Neural cell (in vitro differentiated cells): ENCODE measurements around the gene CABP1. TPM values are rescaled to one million over a fixed set of nuclear protein-coding genes. Genes with fewer than 3 reads are reported as not detected.

Experiments used
- H2AFZ ChIP-seq: fragments of 200-600, 300-800 bp; sonication (generic), shearing (Covaris generic); 2 replicates; pipeline ENCODE4 v1.6.0; 2014; ENCODE audit warnings: low read depth, mild to moderate bottlenecking, antibody characterized with exemption, low read length, moderate library complexity
- H3F3A ChIP-seq: fragments of 200-600 bp; shearing (Covaris generic); 2 replicates; pipeline ENCODE4 v1.6.1; 2016; ENCODE audit warnings: mild to moderate bottlenecking, moderate library complexity, mixed read lengths, antibody characterized with exemption, low read length; ENCODE audit not compliant: insufficient read depth, poor library complexity, severe bottlenecking
- H3K27ac ChIP-seq: fragments of 200-600, 300-800 bp; sonication (generic), shearing (Covaris generic); 2 replicates; pipeline ENCODE4 v1.5.1; 2014; ENCODE audit warnings: mild to moderate bottlenecking, low read length, moderate library complexity
- H3K27me3 ChIP-seq: fragments of 300-800, 200-600 bp; sonication (generic), shearing (Covaris generic); 2 replicates; pipeline ENCODE4 v1.6.0; 2014; ENCODE audit warnings: mild to moderate bottlenecking, low read depth, low read length, moderate library complexity; ENCODE audit not compliant: insufficient read depth
- H3K36me3 ChIP-seq: fragments of 300-800, 200-600 bp; sonication (generic), shearing (Covaris generic); 2 replicates; pipeline ENCODE4 v1.5.1; 2014; ENCODE audit warnings: mild to moderate bottlenecking, antibody characterized with exemption, low read length, moderate library complexity; ENCODE audit not compliant: insufficient read depth
- H3K4me2 ChIP-seq: fragments of 300-800, 200-600 bp; sonication (generic), shearing (Covaris generic); 2 replicates; pipeline ENCODE4 v1.6.0; 2014; ENCODE audit warnings: mild to moderate bottlenecking, low read length
- H3K4me3 ChIP-seq: fragments of 300-800, 200-600 bp; sonication (generic), shearing (Covaris generic); 2 replicates; pipeline ENCODE4 v1.5.1; 2014; ENCODE audit warnings: mild to moderate bottlenecking, low read length, moderate library complexity
- H3K79me2 ChIP-seq: fragments of 200-600 bp; shearing (Covaris generic); replicated peaks from 2 replicates; pipeline ENCODE4 v1.6.0; 2014; ENCODE audit warnings: mild to moderate bottlenecking, low read length, moderate library complexity; ENCODE audit not compliant: insufficient read depth
- H3K9ac ChIP-seq: fragments of 300-800, 200-600 bp; sonication (generic), shearing (Covaris generic); 2 replicates; pipeline ENCODE4 v1.6.1; 2016; ENCODE audit warnings: mild to moderate bottlenecking, low read length, mixed read lengths
- H3K9me2 ChIP-seq: fragments of 200-600 bp; shearing (Covaris generic); 2 replicates; pipeline ENCODE4 v1.6.1; 2016; ENCODE audit warnings: mild to moderate bottlenecking, low read length, mixed read lengths; ENCODE audit not compliant: insufficient read depth
- H3K9me3 ChIP-seq: fragments of 200-600, 300-800 bp; sonication (generic), shearing (Covaris generic); 2 replicates; pipeline ENCODE4 v1.6.1; 2016; ENCODE audit warnings: mild to moderate bottlenecking, mixed run types, low read length, moderate library complexity, mixed read lengths
- H4K20me1 ChIP-seq: fragments of 200-600 bp; shearing (Covaris generic); 2 replicates; pipeline ENCODE4 v1.6.1; 2016; ENCODE audit warnings: mild to moderate bottlenecking, mixed run types; ENCODE audit not compliant: insufficient read depth
- EP300 ChIP-seq: fragments of 450-650 bp; conservative IDR thresholded peaks from 2 replicates; pipeline ENCODE4 v1.6.1; 2014; ENCODE audit warnings: antibody characterized with exemption, mild to moderate bottlenecking, moderate library complexity; ENCODE audit not compliant: poor library complexity, severe bottlenecking
- EZH2 ChIP-seq: fragments of 200-600, 300-800 bp; shearing (Covaris generic), sonication (generic); IDR thresholded peaks from 2 replicates; pipeline ENCODE4 v1.6.1; 2014; ENCODE audit warnings: antibody characterized with exemption, low read length, borderline replicate concordance, mild to moderate bottlenecking; ENCODE audit not compliant: insufficient read depth, poor library complexity, severe bottlenecking
- MXI1 ChIP-seq: fragments of 450-650 bp; conservative IDR thresholded peaks from 2 replicates; pipeline ENCODE4 v1.6.1; 2014; ENCODE audit warnings: antibody characterized with exemption, mild to moderate bottlenecking; ENCODE audit not compliant: poor library complexity, severe bottlenecking
- POLR2AphosphoS5 ChIP-seq: IDR thresholded peaks from 2 replicates; pipeline ENCODE4 v1.6.1; 2012
- RAD21 ChIP-seq: fragments of 450-650 bp; conservative IDR thresholded peaks from 2 replicates; pipeline ENCODE4 v1.6.1; 2014; ENCODE audit warnings: antibody characterized with exemption, mild to moderate bottlenecking, moderate library complexity
- SMC3 ChIP-seq: fragments of 450-650 bp; conservative IDR thresholded peaks from 2 replicates; pipeline ENCODE4 v1.6.1; 2014; ENCODE audit warnings: antibody characterized with exemption, mild to moderate bottlenecking, moderate library complexity; ENCODE audit not compliant: poor library complexity
- TAF1 ChIP-seq: IDR thresholded peaks from 2 replicates; pipeline ENCODE4 v1.6.1; 2012; ENCODE audit warnings: low read depth
- polyA plus RNA-seq: library from polyadenylated mRNA; depleted of rRNA; stranded (reverse); fragments of >200 nt; gene quantifications from 2 replicates; pipeline ENCODE4 v1.2.3, GENCODE V29; 2014
- TF ChIP-seq, protein P1 (sequence below): fragments of 450-650 bp; IDR thresholded peaks from 2 replicates; pipeline ENCODE4 v1.5.1; 2014; ENCODE audit warnings: antibody characterized with exemption, mild to moderate bottlenecking, moderate library complexity; ENCODE audit not compliant: poor library complexity, severe bottlenecking
- TF ChIP-seq, protein P2 (sequence below): IDR thresholded peaks from 2 replicates; pipeline ENCODE4 v1.6.1; 2012; ENCODE audit warnings: borderline replicate concordance

The CABP1 gene
- polyA plus RNA-seq, 1 donor from 2014 or later: 0.71 TPM

GRCh38 chr12:120699553-120699952 is 59.1 kb downstream of the CABP1 start:
- no peak overlapping the region for H2AFZ ChIP-seq
- no peak overlapping the region for H3K9ac ChIP-seq
- H3K27ac ChIP-seq: no peak overlapping the region
- no peaks in the 10 kb centered on the region for H3K9me3 ChIP-seq
- no peaks in the 10 kb centered on the region for H4K20me1 ChIP-seq
- H3K79me2 ChIP-seq: no peaks in the 10 kb centered on the region
- no peaks in the 10 kb centered on the region for H3K27me3 ChIP-seq
- H3K4me3 ChIP-seq: no peak overlapping the region
- TF ChIP-seq SMC3 (no peak), MXI1 (no peak)
- no peaks in the 10 kb centered on the region for H3K36me3 ChIP-seq
- H3K4me2 ChIP-seq: no peak overlapping the region
- H3F3A ChIP-seq: no peaks in the 10 kb centered on the region
- H3K9me2 ChIP-seq: no peaks in the 10 kb centered on the region

- Histone ChIP-seq H3K4me2 (no peak overlapping the region), H3K9me2 (no peaks in the 10 kb centered on the region), H3K9me3 (no peaks in the 10 kb centered on the region), H3F3A (no peaks in the 10 kb centered on the region), H3K79me2 (no peaks in the 10 kb centered on the region), H2AFZ (no peak overlapping the region), H3K9ac (no peak overlapping the region), H3K27ac (no peak overlapping the region), H3K27me3 (no peaks in the 10 kb centered on the region), H4K20me1 (no peaks in the 10 kb centered on the region), H3K36me3 (no peaks in the 10 kb centered on the region), H3K4me3 (no peak overlapping the region)
- TF ChIP-seq EZH2: no peak
- TF ChIP-seq, protein P1, sequence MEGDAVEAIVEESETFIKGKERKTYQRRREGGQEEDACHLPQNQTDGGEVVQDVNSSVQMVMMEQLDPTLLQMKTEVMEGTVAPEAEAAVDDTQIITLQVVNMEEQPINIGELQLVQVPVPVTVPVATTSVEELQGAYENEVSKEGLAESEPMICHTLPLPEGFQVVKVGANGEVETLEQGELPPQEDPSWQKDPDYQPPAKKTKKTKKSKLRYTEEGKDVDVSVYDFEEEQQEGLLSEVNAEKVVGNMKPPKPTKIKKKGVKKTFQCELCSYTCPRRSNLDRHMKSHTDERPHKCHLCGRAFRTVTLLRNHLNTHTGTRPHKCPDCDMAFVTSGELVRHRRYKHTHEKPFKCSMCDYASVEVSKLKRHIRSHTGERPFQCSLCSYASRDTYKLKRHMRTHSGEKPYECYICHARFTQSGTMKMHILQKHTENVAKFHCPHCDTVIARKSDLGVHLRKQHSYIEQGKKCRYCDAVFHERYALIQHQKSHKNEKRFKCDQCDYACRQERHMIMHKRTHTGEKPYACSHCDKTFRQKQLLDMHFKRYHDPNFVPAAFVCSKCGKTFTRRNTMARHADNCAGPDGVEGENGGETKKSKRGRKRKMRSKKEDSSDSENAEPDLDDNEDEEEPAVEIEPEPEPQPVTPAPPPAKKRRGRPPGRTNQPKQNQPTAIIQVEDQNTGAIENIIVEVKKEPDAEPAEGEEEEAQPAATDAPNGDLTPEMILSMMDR: no peak
- TF ChIP-seq EP300: no peak
- TF ChIP-seq TAF1: no peak
- TF ChIP-seq, protein P2, sequence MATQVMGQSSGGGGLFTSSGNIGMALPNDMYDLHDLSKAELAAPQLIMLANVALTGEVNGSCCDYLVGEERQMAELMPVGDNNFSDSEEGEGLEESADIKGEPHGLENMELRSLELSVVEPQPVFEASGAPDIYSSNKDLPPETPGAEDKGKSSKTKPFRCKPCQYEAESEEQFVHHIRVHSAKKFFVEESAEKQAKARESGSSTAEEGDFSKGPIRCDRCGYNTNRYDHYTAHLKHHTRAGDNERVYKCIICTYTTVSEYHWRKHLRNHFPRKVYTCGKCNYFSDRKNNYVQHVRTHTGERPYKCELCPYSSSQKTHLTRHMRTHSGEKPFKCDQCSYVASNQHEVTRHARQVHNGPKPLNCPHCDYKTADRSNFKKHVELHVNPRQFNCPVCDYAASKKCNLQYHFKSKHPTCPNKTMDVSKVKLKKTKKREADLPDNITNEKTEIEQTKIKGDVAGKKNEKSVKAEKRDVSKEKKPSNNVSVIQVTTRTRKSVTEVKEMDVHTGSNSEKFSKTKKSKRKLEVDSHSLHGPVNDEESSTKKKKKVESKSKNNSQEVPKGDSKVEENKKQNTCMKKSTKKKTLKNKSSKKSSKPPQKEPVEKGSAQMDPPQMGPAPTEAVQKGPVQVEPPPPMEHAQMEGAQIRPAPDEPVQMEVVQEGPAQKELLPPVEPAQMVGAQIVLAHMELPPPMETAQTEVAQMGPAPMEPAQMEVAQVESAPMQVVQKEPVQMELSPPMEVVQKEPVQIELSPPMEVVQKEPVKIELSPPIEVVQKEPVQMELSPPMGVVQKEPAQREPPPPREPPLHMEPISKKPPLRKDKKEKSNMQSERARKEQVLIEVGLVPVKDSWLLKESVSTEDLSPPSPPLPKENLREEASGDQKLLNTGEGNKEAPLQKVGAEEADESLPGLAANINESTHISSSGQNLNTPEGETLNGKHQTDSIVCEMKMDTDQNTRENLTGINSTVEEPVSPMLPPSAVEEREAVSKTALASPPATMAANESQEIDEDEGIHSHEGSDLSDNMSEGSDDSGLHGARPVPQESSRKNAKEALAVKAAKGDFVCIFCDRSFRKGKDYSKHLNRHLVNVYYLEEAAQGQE: no peak
- no peak for TF ChIP-seq SMC3
- no peak for TF ChIP-seq RAD21
- TF ChIP-seq POLR2AphosphoS5: no peak
- no peak for TF ChIP-seq MXI1
Observed at GRCh38 chr12:120700886-120701285, 60.5 kb downstream of the CABP1 start.

DNA sequence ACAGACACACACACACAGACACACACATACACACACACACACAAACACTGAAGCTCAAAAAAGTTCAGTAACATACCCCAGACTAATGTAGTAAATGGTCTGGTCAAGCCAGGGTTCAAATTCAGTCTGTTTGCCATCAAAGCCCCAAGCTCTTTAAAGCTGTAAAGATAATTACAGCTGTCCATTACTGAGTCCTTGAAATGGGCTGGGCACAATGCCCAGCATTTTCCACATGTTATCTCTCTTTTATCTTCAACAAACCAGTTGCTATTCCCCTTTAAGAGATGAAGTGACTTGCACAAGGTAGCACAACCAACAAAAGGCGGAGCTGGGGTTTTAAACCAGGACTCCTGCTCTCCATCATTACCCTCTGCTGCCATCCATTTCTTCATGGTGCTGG is 62.2 kb downstream of the CABP1 start:
- Histone ChIP-seq H3K27me3 (no peaks in the 10 kb centered on the region), H4K20me1 (no peaks in the 10 kb centered on the region), H2AFZ (no peak overlapping the region), H3K9me3 (no peaks in the 10 kb centered on the region), H3K79me2 (no peaks in the 10 kb centered on the region), H3F3A (no peaks in the 10 kb centered on the region), H3K4me3 (no peak overlapping the region), H3K27ac (no peak overlapping the region), H3K9me2 (no peaks in the 10 kb centered on the region), H3K36me3 (no peaks in the 10 kb centered on the region), H3K4me2 (no peak overlapping the region), H3K9ac (no peak overlapping the region)
- TF ChIP-seq POLR2AphosphoS5: no peak
- TF ChIP-seq SMC3: no peak
- no peak for TF ChIP-seq EZH2
